ENCODE results near the gene GAB2. TPM values are rescaled to one million over a fixed set of nuclear protein-coding genes. Genes with fewer than 3 reads are reported as not detected.

The GAB2 gene
- total and polyA plus RNA-seq, 10 of the 15 experiments (the other 5 are each of a cell fraction or from before 2014, with no cell fraction given) = 0.69 to 12.6 (median 3.8) TPM

DNA sequence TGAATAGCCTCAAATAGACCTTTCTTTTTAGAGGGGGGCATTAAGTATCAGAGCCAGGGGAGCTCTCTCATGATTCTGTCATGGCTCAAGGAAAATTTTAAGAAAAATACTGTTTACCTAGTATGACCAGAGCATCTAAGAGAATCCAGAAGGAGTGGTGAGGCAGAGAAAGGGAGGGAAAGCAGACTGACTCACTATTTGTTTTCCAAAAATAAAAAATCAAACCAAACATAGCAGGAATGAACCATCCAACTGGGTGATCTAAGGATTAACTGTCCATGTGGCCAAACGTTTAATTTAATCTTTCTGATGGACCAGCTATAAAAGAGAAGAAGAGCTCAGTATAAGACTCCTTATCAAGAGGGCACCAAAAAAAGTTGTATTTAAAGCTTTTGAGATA, 70.8 kb downstream of the GAB2 start:
- 100% methylated on average over 1 of the region's 1 CpG for WGBS (ENCODE audit: insufficient coverage, insufficient replicate concordance, low lambda C conversion rate, missing lambda C conversion rate)
- FAIRE-seq = no peak
- Histone ChIP-seq H3K4me3 (no peak overlapping the region), H3K79me2 (ENCODE audit: control insufficient read depth, insufficient read depth, low read length) (no peaks in the 10 kb centered on the region), H3K27ac (ENCODE audit: control insufficient read depth, insufficient read depth) (no peak overlapping the region), H3K36me3 (ENCODE audit: control insufficient read depth in 2 of 2, insufficient read depth in 2 of 2, low read length in 1 of 2) (no peaks in the 10 kb centered on the region), H4K20me1 (ENCODE audit: control insufficient read depth, insufficient read depth) (no peaks in the 10 kb centered on the region), H3K9ac (ENCODE audit: control insufficient read depth, insufficient read depth, low read length) (no peak overlapping the region), H3K27me3 (replicated peaks in 1 of 2; ENCODE audit: control insufficient read depth in 2 of 2, insufficient read depth in 2 of 2, low read length in 1 of 2) (no peaks in the 10 kb centered on the region), H3K9me3 (replicated peaks; ENCODE audit: control insufficient read depth, insufficient read depth, low read length) (no peaks in the 10 kb centered on the region), H2AFZ (ENCODE audit: control insufficient read depth, low read depth, low read length) (no peak overlapping the region), H3K4me1 (ENCODE audit: control insufficient read depth, insufficient read depth, low read length) (peaks cover 20% of the 10 kb centered on the region), H3K4me2 (ENCODE audit: control insufficient read depth, insufficient read depth) (no peak overlapping the region)
- ChIA-PET RAD21 (ENCODE audit: unreplicated experiment) (no interaction called here), CTCF (interaction anchor here (0.9 kb wide), 1 partner anchor 25 kb away, joined by 3 read pairs; no protein-coding TSS in a partner anchor), POLR2A (no interaction called here), SMC1A (ENCODE audit: uncharacterized antibody, unreplicated experiment) (interaction anchor here (1.2 to 2.1 kb wide), 2 partner anchors 10 to 37 kb away, joined by 6 to 8 read pairs; no protein-coding TSS in a partner anchor)
- no peak for DNase-seq (ENCODE audit: low read depth, low spot score)
- no peak for ATAC-seq
- no TSS peak for BruUV-seq (replicated peaks)
- in situ Hi-C loops (cut with MboI) (no loop called here), intact Hi-C loops (cut with micrococcal nuclease; ENCODE audit: unreplicated experiment) (no loop called here)
- no peak for TF ChIP-seq CHD4 (IDR thresholded peaks at IDR 0.05)

GRCh38 chr11:78345450-78345849, 72.2 kb downstream of the GAB2 start:
- FAIRE-seq (no peak), DNase-seq (ENCODE audit: low read depth, low spot score) (no peak), ATAC-seq (no peak)
- POLR2A ChIA-PET = interaction anchor here (0.5 kb wide), 1 partner anchor 175 kb away, joined by 4 read pairs; no protein-coding TSS in a partner anchor
- intact Hi-C loops (cut with micrococcal nuclease; ENCODE audit: unreplicated experiment) (no loop called here), in situ Hi-C loops (cut with MboI) (no loop called here)
- Histone ChIP-seq H2AFZ (ENCODE audit: control insufficient read depth, low read depth, low read length) (no peak overlapping the region), H4K20me1 (ENCODE audit: control insufficient read depth, insufficient read depth) (no peaks in the 10 kb centered on the region), H3K9ac (ENCODE audit: control insufficient read depth, insufficient read depth, low read length) (no peak overlapping the region), H3K9me3 (replicated peaks; ENCODE audit: control insufficient read depth, insufficient read depth, low read length) (no peaks in the 10 kb centered on the region), H3K36me3 (ENCODE audit: control insufficient read depth in 2 of 2, insufficient read depth in 2 of 2, low read length in 1 of 2) (no peaks in the 10 kb centered on the region), H3K27me3 (replicated peaks in 1 of 2; ENCODE audit: control insufficient read depth in 2 of 2, insufficient read depth in 2 of 2, low read length in 1 of 2) (no peaks in the 10 kb centered on the region), H3K79me2 (ENCODE audit: control insufficient read depth, insufficient read depth, low read length) (no peaks in the 10 kb centered on the region), H3K27ac (ENCODE audit: control insufficient read depth, insufficient read depth) (no peak overlapping the region), H3K4me2 (ENCODE audit: control insufficient read depth, insufficient read depth) (no peak overlapping the region), H3K4me1 (ENCODE audit: control insufficient read depth, insufficient read depth, low read length) (peaks cover 11% of the 10 kb centered on the region), H3K4me3 (no peak overlapping the region)
- SMC1A ChIA-PET (ENCODE audit: uncharacterized antibody, unreplicated experiment) = interaction anchor here (0.8 to 1.0 kb wide), 2 partner anchors 13 to 26 kb away, joined by 3 read pairs; no protein-coding TSS in a partner anchor
- no TSS peak for BruUV-seq (replicated peaks)
- no peak for TF ChIP-seq WRNIP1 (IDR thresholded peaks at IDR 0.05; ENCODE audit: borderline replicate concordance, low read depth, low read length)
- TF ChIP-seq DPF2 (IDR thresholded peaks at IDR 0.05) = no peak
- no peak for TF ChIP-seq TCF12 (IDR thresholded peaks at IDR 0.05; ENCODE audit: low read depth, low read length)
- TF ChIP-seq LARP7 (IDR thresholded peaks at IDR 0.05) = no peak
- no peak for TF ChIP-seq NR2F1 (conservative IDR thresholded peaks at IDR 0.05)
- whole genome bisulfite sequencing (ENCODE audit: insufficient coverage, insufficient replicate concordance, low lambda C conversion rate, missing lambda C conversion rate) = 82% methylated on average over 3 of the region's 3 CpGs
- RAD21 ChIA-PET (ENCODE audit: unreplicated experiment) = no interaction called here
- CTCF ChIA-PET = interaction anchor here (1.0 kb wide), 1 partner anchor 219 kb away, joined by 3 read pairs; no protein-coding TSS in a partner anchor
